Psoas muscle (tissue), 8 donors: ENCODE measurements around the gene NLN. TPM values are rescaled to one million over a fixed set of nuclear protein-coding genes. Genes with fewer than 3 reads are reported as not detected.

Experiments
- ATAC-seq, 4 donors: fragments of 200-7000 bp; cut with Tn5 transposase; one replicate each; pipeline ENCODE4 v1.9.1; 2020; ENCODE audit warnings: moderate library complexity in 3 of 4, mild to moderate bottlenecking in 2 of 4
- DNase-seq, 2 donors: peaks; one replicate each; pipeline ENCODE4 v3.0.0-alpha.2; 2020
- H3K27ac ChIP-seq: fragments of 200-600 bp; one replicate; pipeline ENCODE4 v1.8.0; 2022
- H3K27me3 ChIP-seq, 3 donors: fragments of 200-600 bp in 1 of 3; one replicate each; pipeline versions ENCODE4 v1.6.1 to v1.8.0; 2013 to 2022; ENCODE audit warnings: low read length in 2 of 3, mild to moderate bottlenecking in 2 of 3, moderate library complexity in 1 of 3; ENCODE audit not compliant: insufficient read depth in 3 of 3
- H3K36me3 ChIP-seq, 2 donors: fragments of 200-600 bp in 1 of 2; one replicate each; pipeline versions ENCODE4 v1.6.1 to v1.8.0; 2013 to 2022; ENCODE audit warnings: low read depth in 1 of 2, mild to moderate bottlenecking in 1 of 2, moderate library complexity in 1 of 2; ENCODE audit not compliant: insufficient read depth in 1 of 2
- H3K4me1 ChIP-seq: fragments of 200-600 bp; one replicate; pipeline ENCODE4 v1.8.0; 2022
- H3K4me3 ChIP-seq: fragments of 200-600 bp; one replicate; pipeline ENCODE4 v1.8.0; 2022; ENCODE audit warnings: mild to moderate bottlenecking
- H3K9me3 ChIP-seq: fragments of 200-600 bp; one replicate; pipeline ENCODE4 v1.8.0; 2022
- CTCF ChIP-seq: fragments of 200-600 bp; IDR thresholded peaks from one replicate; pipeline ENCODE4 v1.8.0; 2022; ENCODE audit warnings: antibody characterized with exemption
- WGBS, 3 donors: extraction: QIAGEN DNeasy Blood & Tissue Kit; methylation state at CpG; one replicate each; pipeline versions ENCODE4 v1.1.6 to v1.1.7; 2013; 5-methylcytosine and 5-hydroxymethylcytosine counted together
- intact Hi-C, 2 donors: fragments of 100-400 bp; cut with DNase I; formaldehyde crosslinking; loops; one replicate each; pipeline versions ENCODE4 v1.11.0 to v1.14.2; 2022
- polyA plus RNA-seq, 3 donors: library from polyadenylated mRNA; stranded (reverse); fragments of 200-250 nt; gene quantifications; one replicate each; pipeline ENCODE4 v1.2.3, GENCODE V29; 2013
- total RNA-seq, 4 donors: library from RNA; stranded (reverse); fragmentation: NEBNext Ultra II Directional in 2 of 4; extraction: Animal tissue kit (Norgen Biotek cat#: 25700) in 2 of 4; gene quantifications; one replicate each; pipeline versions ENCODE4 v1.2.1 to v1.2.4, GENCODE V29; 2021 to 2023
- donor health status: healthy with polysubstance abuse.
- donor health status: DM: no; HTN: no; CAD: no; lungs with moderate emphysema.
- donor health status: Bipolar disorder and iron deficiency.
- donor health status: healthy.
- donor health status: DM: yes; HTN: yes; CAD: no.
- donor health status: DM: no; HTN: no; CAD: no.
- donor health status: DM: no; HTN: no; CAD: no.
- donor health status: DM: yes; HTN: yes; CAD: no.

NLN gene
- total and polyA plus RNA-seq, 7 donors: 9.8 to 69.9 (median 31.4) TPM

- ATAC-seq (no peak), DNase-seq (no peak)
- peaks cover 0 to 24% of the 10 kb centered on the region in 2 donors for H3K36me3 ChIP-seq
- no peak for TF ChIP-seq CTCF
- 94 to 97% (median 97%) methylated on average over 3 of the region's 3 CpGs for WGBS, 3 donors
- H3K9me3 ChIP-seq: no peaks in the 10 kb centered on the region
- no peaks in the 10 kb centered on the region for H3K27me3 ChIP-seq
- H3K4me3 ChIP-seq: no peak overlapping the region
- H3K4me1 ChIP-seq: peaks cover 5% of the 10 kb centered on the region
- H3K27ac ChIP-seq: no peak overlapping the region
- intact Hi-C loops: no loop called here
These were observed 20.0 kb upstream of the NLN start for GRCh38 chr5:65702036-65702435.

DNA sequence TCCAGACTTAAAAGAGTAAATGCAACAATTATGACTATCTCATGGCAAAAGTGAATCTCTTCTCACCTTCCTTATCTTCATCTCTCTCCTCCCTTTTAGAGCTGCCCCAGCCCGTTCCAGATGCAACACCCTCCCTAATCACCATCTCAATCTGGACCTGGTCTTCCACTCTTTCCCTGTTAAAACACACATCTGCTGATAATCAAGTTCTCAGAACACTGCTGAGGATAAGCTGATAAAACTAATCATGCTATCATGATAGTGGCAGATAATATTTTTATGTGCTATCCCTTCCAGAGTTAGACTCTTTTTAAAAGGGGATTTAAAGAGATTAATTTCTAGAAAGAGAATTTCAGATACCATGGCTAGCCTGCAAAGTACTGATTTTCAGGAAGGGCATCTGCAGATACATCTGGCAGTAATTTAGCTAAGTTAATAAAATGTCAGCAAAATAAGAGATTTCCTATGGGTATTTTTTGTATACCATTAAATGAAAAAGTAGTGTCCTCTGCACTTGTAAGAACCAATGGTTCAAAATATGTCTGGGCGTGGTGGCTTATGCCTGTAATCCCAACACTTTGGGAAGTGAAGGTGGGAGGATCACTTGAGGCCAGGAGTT lies 17.3 kb upstream of the NLN start:
- H3K27me3 ChIP-seq: no peaks in the 10 kb centered on the region
- 81 to 88% (median 87%) methylated on average over 2 of the region's 2 CpGs for WGBS, 3 donors
- DNase-seq (no peak), ATAC-seq (no peak)
- H3K4me1 ChIP-seq: no peaks in the 10 kb centered on the region
- intact Hi-C loops: no loop called here
- no peak overlapping the region for H3K27ac ChIP-seq
- H3K4me3 ChIP-seq: no peak overlapping the region
- H3K9me3 ChIP-seq: no peaks in the 10 kb centered on the region
- no peak for TF ChIP-seq CTCF
- peaks cover 0 to 28% of the 10 kb centered on the region in 2 donors for H3K36me3 ChIP-seq

- H3K4me3 ChIP-seq: no peak overlapping the region
- TF ChIP-seq CTCF: no peak
- H3K27me3 ChIP-seq: no peaks in the 10 kb centered on the region
- no peaks in the 10 kb centered on the region for H3K9me3 ChIP-seq
- intact Hi-C loops: no loop called here
- ATAC-seq (no peak), DNase-seq (no peak)
- WGBS, 3 donors: 92 to 97% (median 95%) methylated on average over 4 of the region's 4 CpGs
- no peaks in the 10 kb centered on the region for H3K4me1 ChIP-seq
- H3K27ac ChIP-seq: no peak overlapping the region
- peaks cover 0 to 37% of the 10 kb centered on the region in 2 donors for H3K36me3 ChIP-seq
These were observed 14.3 kb upstream of the NLN start for GRCh38 chr5:65707663-65708062.

DNA sequence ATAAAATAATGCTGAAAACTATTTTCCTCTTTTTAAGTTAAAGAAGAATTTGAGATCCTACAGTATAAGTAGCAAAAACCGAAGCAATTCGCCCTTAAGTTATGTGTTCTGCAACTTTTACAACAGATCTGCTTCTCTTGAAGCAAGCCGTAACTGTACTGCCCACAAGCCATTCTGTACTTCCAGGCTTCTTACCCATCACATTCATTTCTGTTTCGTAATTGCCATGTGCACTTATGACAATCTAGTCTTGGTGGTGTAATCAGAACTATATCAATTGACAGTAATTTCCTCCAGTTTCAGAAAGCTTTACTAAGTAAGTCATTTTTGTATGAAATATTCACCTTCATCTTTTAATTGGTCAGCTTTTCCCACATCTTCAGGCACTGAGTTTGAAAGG lies 13.9 kb upstream of the NLN start:
- no peaks in the 10 kb centered on the region for H3K4me1 ChIP-seq
- peaks cover 0 to 35% of the 10 kb centered on the region in 2 donors for H3K36me3 ChIP-seq
- no peaks in the 10 kb centered on the region for H3K27me3 ChIP-seq
- intact Hi-C loops: no loop called here
- WGBS, 3 donors: 96 to 98% (median 98%) methylated on average over 4 of the region's 4 CpGs
- H3K4me3 ChIP-seq: no peak overlapping the region
- no peak overlapping the region for H3K27ac ChIP-seq
- H3K9me3 ChIP-seq: no peaks in the 10 kb centered on the region
- ATAC-seq (no peak), DNase-seq (no peak)
- TF ChIP-seq CTCF: no peak
